H1 (cell line): ENCODE results near the gene DLG4. TPM values are rescaled to one million over a fixed set of nuclear protein-coding genes. Genes with fewer than 3 reads are reported as not detected.

Experiments
- CTCF ChIA-PET: fragments of 300-600 bp; sonication (Branson Sonifier 250); formaldehyde crosslinking; loops from one replicate; lab custom pipeline; 2021; ENCODE audit not compliant: partially characterized antibody; lab: Charles Lee
- POLR2A ChIA-PET: fragments of 300-600 bp; sonication (Branson Sonifier 250); formaldehyde crosslinking; loops from one replicate; lab custom pipeline; 2021; ENCODE audit warnings: inconsistent platforms; ENCODE audit not compliant: partially characterized antibody; lab: Charles Lee
- DNase-seq, 2 experiments: peaks; one replicate each; pipeline versions ENCODE4 v3.0.0 to v3.0.0-alpha.2; 2010 to 2022; ENCODE audit warnings: low spot score in 2 of 2, low read depth in 1 of 2, mixed read lengths in 1 of 2
- FAIRE-seq: peaks from 2 replicates; lab custom pipeline; 2011; peaks lifted over from hg19 to GRCh38; lab: Jason Lieb, UNC
- H2AFZ ChIP-seq: 2 replicates; pipeline ENCODE4 v1.8.1; 2012; ENCODE audit warnings: low read length, inconsistent platforms
- H2AK5ac ChIP-seq: 2 replicates; pipeline ENCODE4 v1.6.1; 2013; ENCODE audit warnings: low read depth, low read length
- H2BK120ac ChIP-seq: replicated peaks from 2 replicates; pipeline ENCODE3; 2013; ENCODE audit warnings: low read depth, low read length, inconsistent platforms
- H2BK12ac ChIP-seq: 2 replicates; pipeline ENCODE4 v1.6.1; 2013; ENCODE audit warnings: low read depth, low read length
- H2BK15ac ChIP-seq: 2 replicates; pipeline ENCODE4 v1.6.1; 2013; ENCODE audit warnings: low read length
- H2BK20ac ChIP-seq: 2 replicates; pipeline ENCODE4 v1.6.1; 2013; ENCODE audit warnings: low read length
- H2BK5ac ChIP-seq: 2 replicates; pipeline ENCODE4 v1.6.1; 2013; ENCODE audit warnings: low read depth, low read length
- H3K14ac ChIP-seq: 2 replicates; pipeline ENCODE4 v1.6.1; 2013; ENCODE audit warnings: inconsistent platforms; ENCODE audit not compliant: insufficient read length
- H3K18ac ChIP-seq: 2 replicates; pipeline ENCODE4 v1.6.1; 2013; ENCODE audit warnings: low read length; ENCODE audit errors: extremely low read depth
- H3K23ac ChIP-seq: 2 replicates; pipeline ENCODE4 v1.6.1; 2013; ENCODE audit warnings: inconsistent platforms; ENCODE audit not compliant: insufficient read length
- H3K23me2 ChIP-seq: 2 replicates; pipeline ENCODE4 v1.6.1; 2013; ENCODE audit warnings: low read depth, low read length
- H3K27ac ChIP-seq: 2 replicates; pipeline ENCODE4 v1.6.1; 2011; ENCODE audit warnings: low read depth, low read length, inconsistent platforms
- H3K27me3 ChIP-seq, 4 experiments: replicated peaks in 1 of 4; 1 replicate in 1 of 4; 2 replicates in 3 of 4; pipeline versions ENCODE4 v1.6.1 to v1.8.1; 2011 to 2013; ENCODE audit warnings: low read length in 3 of 4, mild to moderate bottlenecking in 3 of 4, inconsistent platforms in 2 of 4, mixed read lengths in 2 of 4, moderate library complexity in 1 of 4; ENCODE audit not compliant: control insufficient read depth in 3 of 4, insufficient read depth in 3 of 4; ENCODE audit errors: extremely low read depth in 1 of 4
- H3K36me3 ChIP-seq, 4 experiments: 2 replicates each; pipeline versions ENCODE4 v1.6.1 to v1.8.1; 2011 to 2013; ENCODE audit warnings: mild to moderate bottlenecking in 4 of 4, low read length in 3 of 4, moderate library complexity in 2 of 4, control low read depth in 1 of 4, inconsistent platforms in 1 of 4; ENCODE audit not compliant: insufficient read depth in 4 of 4, control insufficient read depth in 2 of 4
- H3K4ac ChIP-seq: replicated peaks from 2 replicates; pipeline ENCODE3; 2013; ENCODE audit warnings: low read length, low read depth, mixed read lengths, inconsistent platforms; ENCODE audit not compliant: insufficient read length
- H3K4me1 ChIP-seq, 4 experiments: replicated peaks in 1 of 4; 1 replicate in 1 of 4; 2 replicates in 3 of 4; pipeline versions ENCODE4 v1.6.1 to v1.8.1; 2011 to 2013; ENCODE audit warnings: low read length in 3 of 4, inconsistent platforms in 2 of 4, mixed read lengths in 1 of 4; ENCODE audit not compliant: insufficient read depth in 4 of 4, control insufficient read depth in 3 of 4
- H3K4me2 ChIP-seq, 2 experiments: 2 replicates each; pipeline versions ENCODE4 v1.6.1 to v1.8.1; 2011 to 2013; ENCODE audit warnings: low read depth in 2 of 2, low read length in 2 of 2, control low read depth in 1 of 2, inconsistent platforms in 1 of 2, mild to moderate bottlenecking in 1 of 2; ENCODE audit not compliant: insufficient read depth in 1 of 2
- H3K4me3 ChIP-seq, 4 experiments: fragments of 200-600, 300-600 bp in 1 of 4; sonication (generic), shearing (Covaris generic), sonication (Bioruptor Twin) in 1 of 4; 2 replicates each; pipeline versions ENCODE4 v1.5.1 to v1.8.1; 2011 to 2016; ENCODE audit warnings: low read length in 4 of 4, low read depth in 3 of 4, control low read depth in 2 of 4, inconsistent platforms in 2 of 4, mild to moderate bottlenecking in 2 of 4, mixed read lengths in 1 of 4, moderate library complexity in 1 of 4; ENCODE audit not compliant: insufficient read depth in 2 of 4; ENCODE audit errors: extremely low read depth in 1 of 4
- H3K56ac ChIP-seq: replicated peaks from 2 replicates; pipeline ENCODE3; 2013; ENCODE audit warnings: low read depth, mild to moderate bottlenecking, mixed read lengths, low read length, inconsistent platforms; ENCODE audit not compliant: insufficient read length
- H3K79me1 ChIP-seq: 2 replicates; pipeline ENCODE4 v1.6.1; 2013; ENCODE audit warnings: low read depth, low read length, control low read depth
- H3K79me2 ChIP-seq, 2 experiments: 2 replicates each; pipeline versions ENCODE4 v1.6.1 to v1.8.1; 2012 to 2013; ENCODE audit warnings: low read length in 2 of 2, mild to moderate bottlenecking in 2 of 2, inconsistent platforms in 1 of 2; ENCODE audit not compliant: insufficient read depth in 2 of 2, control insufficient read depth in 1 of 2
- H3K9ac ChIP-seq, 4 experiments: replicated peaks in 1 of 4; 1 replicate in 1 of 4; 2 replicates in 3 of 4; pipeline versions ENCODE4 v1.6.1 to v1.8.1; 2011 to 2013; ENCODE audit warnings: low read depth in 3 of 4, low read length in 3 of 4, control low read depth in 2 of 4, mild to moderate bottlenecking in 2 of 4, moderate library complexity in 2 of 4, inconsistent platforms in 1 of 4; ENCODE audit errors: extremely low read depth in 1 of 4
- H3K9me3 ChIP-seq, 2 experiments: 2 replicates each; pipeline versions ENCODE4 v1.6.1 to v1.8.1; 2012 to 2013; ENCODE audit warnings: mild to moderate bottlenecking in 2 of 2, moderate library complexity in 2 of 2, control low read depth in 1 of 2, inconsistent platforms in 1 of 2, low read depth in 1 of 2, low read length in 1 of 2, mixed read lengths in 1 of 2; ENCODE audit not compliant: insufficient read depth in 2 of 2
- H4K20me1 ChIP-seq, 2 experiments: replicated peaks in 1 of 2; 2 replicates each; pipeline versions ENCODE3 to v1.8.1; 2011 to 2013; ENCODE audit warnings: inconsistent platforms in 2 of 2, low read length in 2 of 2, mild to moderate bottlenecking in 1 of 2; ENCODE audit not compliant: insufficient read depth in 2 of 2, control insufficient read depth in 1 of 2
- H4K5ac ChIP-seq: 2 replicates; pipeline ENCODE4 v1.6.1; 2013; ENCODE audit warnings: low read length, low read depth, mixed read lengths, inconsistent platforms; ENCODE audit not compliant: insufficient read length
- H4K8ac ChIP-seq: 2 replicates; pipeline ENCODE4 v1.8.0; 2013; ENCODE audit warnings: mild to moderate bottlenecking, moderate library complexity, low read length, inconsistent platforms; ENCODE audit not compliant: insufficient read depth; ENCODE audit errors: extremely low read depth
- H4K91ac ChIP-seq: replicated peaks from 2 replicates; pipeline ENCODE3; 2013; ENCODE audit warnings: low read length, mixed read lengths, inconsistent platforms; ENCODE audit not compliant: insufficient read length
- CBX8 ChIP-seq: fragments of 300-800, 300-1000 bp; sonication (generic); IDR thresholded peaks from 2 replicates; pipeline ENCODE4 v1.7.1; 2016; ENCODE audit warnings: low read depth, low read length, borderline replicate concordance
- POLR2A ChIP-seq, 2 experiments: IDR thresholded peaks; 1 replicate in 1 of 2; 2 replicates in 1 of 2; pipeline ENCODE4 v1.6.1; 2011; ENCODE audit warnings: low read depth in 2 of 2, low read length in 2 of 2, mild to moderate bottlenecking in 2 of 2; ENCODE audit errors: control extremely low read depth in 1 of 2
- WGBS, 2 experiments: shearing (Covaris generic) in 1 of 2; methylation state at CpG; one replicate each; pipeline versions ENCODE4 v1.1.6 to v1.1.7; 2013 to 2015; ENCODE audit warnings: low lambda C conversion rate in 2 of 2, mixed read lengths in 2 of 2, inconsistent platforms in 1 of 2, low coverage in 1 of 2, missing lambda C conversion rate in 1 of 2; ENCODE audit not compliant: insufficient replicate concordance in 2 of 2, insufficient coverage in 1 of 2, insufficient read length in 1 of 2; ENCODE audit errors: extremely low coverage in 1 of 2, missing lambda C conversion rate in 1 of 2; 5-methylcytosine and 5-hydroxymethylcytosine counted together
- polyA plus RNA-seq, 7 experiments: library from polyadenylated mRNA; depleted of rRNA in 3 of 7; stranded (reverse) in 5 of 7; unstranded in 2 of 7; fragments of >200 nt in 5 of 7; fragments of 200-250 nt in 2 of 7; gene quantifications; 1 replicate in 5 of 7; 2 replicates in 1 of 7; 4 replicates in 1 of 7; pipeline versions ENCODE4 v1.2.1 to v1.2.3, GENCODE V29; 2011 to 2013; ENCODE audit warnings: missing spikeins in 2 of 7, mixed read lengths in 2 of 7
- total RNA-seq: library from RNA; stranded (reverse); fragmentation: NEBNext Ultra II Directional; extraction: Animal tissue kit (Norgen Biotek cat#: 25700); gene quantifications from 2 replicates; pipeline ENCODE4 v1.2.1, GENCODE V29; 2021

Gene DLG4
- total and polyA plus RNA-seq, 2 of the 8 experiments (the other 6 are each of a cell fraction or from before 2014, with no cell fraction given) = 18.9 to 45.9 TPM

DNA sequence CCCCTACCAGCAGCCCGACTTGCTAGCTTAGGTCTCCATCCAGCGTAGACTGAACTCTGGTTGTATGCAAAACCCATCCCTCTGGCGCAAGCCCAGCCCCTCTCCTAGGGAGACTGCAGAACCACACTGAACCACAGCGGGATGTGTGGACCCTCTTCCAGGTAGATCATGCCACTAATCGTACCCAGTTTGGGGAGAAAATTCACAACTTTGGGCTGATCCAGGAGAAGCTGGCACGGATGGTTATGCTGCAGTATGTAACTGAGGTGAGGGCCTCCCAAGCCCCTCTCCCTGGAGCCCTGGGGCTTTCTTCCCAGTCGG, 3.3 kb upstream of the DLG4 start:
- Histone ChIP-seq H3K14ac (no peak overlapping the region), H3K79me2 (no peaks in the 10 kb centered on the region), H3K4me3 (no peak overlapping the region), H4K91ac (no peak overlapping the region), H3K18ac (no peak overlapping the region), H3K79me1 (no peaks in the 10 kb centered on the region), H3K36me3 (peaks cover 19 to 56% (median 46%) of the 10 kb centered on the region in 4 experiments), H2BK12ac (no peak overlapping the region), H2BK5ac (no peak overlapping the region), H2AFZ (no peak overlapping the region), H3K23me2 (peaks cover 5% of the 10 kb centered on the region; the same call in 1 of the 2 replicates), H4K8ac (no peak overlapping the region), H3K56ac (no peak overlapping the region), H3K9me3 (no peaks in the 10 kb centered on the region), H3K4me1 (peaks cover 3 to 16% (median 11%) of the 10 kb centered on the region in 4 experiments; a peak in 6 of 7 replicates), H2BK20ac (no peak overlapping the region), H2BK15ac (no peak overlapping the region), H3K4me2 (no peak overlapping the region), H4K20me1 (peaks cover 14 to 34% of the 10 kb centered on the region in 2 experiments), H3K27ac (no peak overlapping the region), H4K5ac (no peak overlapping the region), H3K4ac (no peak overlapping the region), H3K27me3 (no peaks in the 10 kb centered on the region), H2AK5ac (no peak overlapping the region), H2BK120ac (no peak overlapping the region), H3K23ac (no peak overlapping the region), H3K9ac (no peak overlapping the region)
- ChIA-PET POLR2A (interaction anchor here (2.2 to 10.7 kb wide), 5 partner anchors 9 to 91 kb away, joined by 6 to 386 read pairs (median 29); partner anchors contain the start of genes CLDN7, CTDNEP1, DVL2 and ELP5), CTCF (interaction anchor here (1.6 kb wide), 1 partner anchor 60 kb away, joined by 4 read pairs; no protein-coding TSS in a partner anchor)
- 85% methylated on average over 7 of the region's 7 CpGs; no CpG with 5 or more reads in 1 of the 2 experiments for WGBS, 2 experiments
- TF ChIP-seq POLR2A (IDR thresholded peaks at IDR 0.05; ENCODE audit: control extremely low read depth in 1 of 2, low read depth in 2 of 2, low read length in 2 of 2) (peak in 1 of 2 experiments; percentile 53; a peak in 2 of 3 replicates), CBX8 (no peak)
- FAIRE-seq (no peak), DNase-seq (no peak)
